HepG2 (cell line): ENCODE results near the gene ANKIB1. TPM values are rescaled to one million over a fixed set of nuclear protein-coding genes. Genes with fewer than 3 reads are reported as not detected.

Experiments used
- ETV6 ChIP-seq: sonication (generic); formaldehyde crosslinking; conservative IDR thresholded peaks from 2 replicates; pipeline ENCODE4 v1.4.0; 2020; ENCODE audit warnings: missing genetic modification reagents
- FOXO1 ChIP-seq: sonication (generic); formaldehyde crosslinking; IDR thresholded peaks from 2 replicates; pipeline ENCODE4 v1.4.0; 2020; ENCODE audit warnings: missing genetic modification reagents
- GATAD2A ChIP-seq: IDR thresholded peaks from 2 replicates; pipeline ENCODE4 v1.6.1; 2016
- HNRNPL ChIP-seq: fragments of 200-400 bp; formaldehyde crosslinking; IDR thresholded peaks from 2 replicates; pipeline ENCODE4 v1.6.1; 2017; ENCODE audit warnings: mild to moderate bottlenecking, low read depth, low read length
- KDM2A ChIP-seq: sonication (generic); formaldehyde crosslinking; IDR thresholded peaks from 2 replicates; pipeline ENCODE4 v1.4.0; 2020; ENCODE audit warnings: low read depth, missing genetic modification reagents, borderline replicate concordance
- PCBP2 ChIP-seq: fragments of 200-400 bp; formaldehyde crosslinking; optimal IDR thresholded peaks from 2 replicates; pipeline ENCODE3; 2018; ENCODE audit warnings: low read length, low read depth; ENCODE audit not compliant: poor library complexity, severe bottlenecking
- RAD51 ChIP-seq: fragments of 450-650 bp; IDR thresholded peaks from 2 replicates; pipeline ENCODE4 v1.6.1; 2016; ENCODE audit warnings: borderline replicate concordance
- SP4 ChIP-seq: sonication (generic); formaldehyde crosslinking; IDR thresholded peaks from 2 replicates; pipeline ENCODE4 v1.8.1; 2023; ENCODE audit warnings: mild to moderate bottlenecking, missing genetic modification reagents
- ZFP37 ChIP-seq: sonication (generic); formaldehyde crosslinking; IDR thresholded peaks from 2 replicates; pipeline ENCODE4 v1.4.0; 2020; ENCODE audit warnings: missing genetic modification reagents, borderline replicate concordance
- ZFP41 ChIP-seq: sonication (generic); formaldehyde crosslinking; IDR thresholded peaks from 2 replicates; pipeline ENCODE4 v1.4.0; 2020; ENCODE audit warnings: mild to moderate bottlenecking, missing genetic modification reagents, borderline replicate concordance
- ZKSCAN5 ChIP-seq: sonication (generic); formaldehyde crosslinking; IDR thresholded peaks from 2 replicates; pipeline ENCODE4 v1.5.1; 2020; ENCODE audit warnings: mild to moderate bottlenecking, missing genetic modification reagents
- ZNF552 ChIP-seq: sonication (generic); formaldehyde crosslinking; IDR thresholded peaks from 2 replicates; pipeline ENCODE4 v1.9.0; 2022; ENCODE audit warnings: missing genetic modification reagents, mild to moderate bottlenecking, borderline replicate concordance
- ZNF556 ChIP-seq: sonication (generic); formaldehyde crosslinking; IDR thresholded peaks from 2 replicates; pipeline ENCODE4 v1.4.0; 2020; ENCODE audit warnings: mild to moderate bottlenecking, missing genetic modification reagents, borderline replicate concordance
- ZNF562 ChIP-seq: sonication (generic); formaldehyde crosslinking; IDR thresholded peaks from 2 replicates; pipeline ENCODE4 v1.8.0; 2022; ENCODE audit warnings: missing genetic modification reagents, borderline replicate concordance
- ZNF781 ChIP-seq: sonication (generic); formaldehyde crosslinking; IDR thresholded peaks from 2 replicates; pipeline ENCODE4 v1.5.1; 2020; ENCODE audit warnings: borderline replicate concordance, mild to moderate bottlenecking, missing genetic modification reagents; ENCODE audit errors: not compliant biosample characterization
- ZSCAN25 ChIP-seq: sonication (generic); formaldehyde crosslinking; IDR thresholded peaks from 2 replicates; pipeline ENCODE4 v1.8.0; 2022; ENCODE audit warnings: mild to moderate bottlenecking, missing genetic modification reagents
- polyA plus RNA-seq, 8 experiments: library from polyadenylated mRNA; depleted of rRNA in 3 of 8; stranded (reverse) in 7 of 8; unstranded in 1 of 8; fragments of >200 nt; fragmentation: Illumina TruSeq in 4 of 8; extraction: Trizol in 4 of 8; gene quantifications; 2 replicates each; pipeline versions ENCODE4 v1.2.1 to v1.2.3, GENCODE V29; 2011 to 2016; ENCODE audit warnings: low read depth in 4 of 8, missing spikeins in 1 of 8, mixed read lengths in 1 of 8; ENCODE audit not compliant: insufficient read depth in 1 of 8
- total RNA-seq, 5 experiments: library from RNA; depleted of rRNA; stranded (reverse); fragments of >200 nt; fragmentation: Illumina TruSeq; extraction: Trizol; gene quantifications; 2 replicates each; pipeline ENCODE4 v1.2.3, GENCODE V29; 2016; ENCODE audit warnings: low read depth in 1 of 5
- TF ChIP-seq, protein P1 (sequence below): sonication (generic); formaldehyde crosslinking; IDR thresholded peaks from 2 replicates; pipeline ENCODE4 v1.5.1; 2020; ENCODE audit warnings: mild to moderate bottlenecking, missing genetic modification reagents, moderate library complexity
- TF ChIP-seq, protein P2 (sequence below): sonication (generic); formaldehyde crosslinking; IDR thresholded peaks from 2 replicates; pipeline ENCODE4 v1.4.0; 2020; ENCODE audit warnings: missing genetic modification reagents
- TF ChIP-seq, protein P3 (sequence below): sonication (generic); formaldehyde crosslinking; IDR thresholded peaks from 2 replicates; pipeline ENCODE4 v1.4.0; 2020; ENCODE audit warnings: low read depth, mild to moderate bottlenecking, missing genetic modification reagents
- TF ChIP-seq, protein P4 (sequence below): sonication (generic); formaldehyde crosslinking; IDR thresholded peaks from 2 replicates; pipeline ENCODE4 v1.4.0; 2020; ENCODE audit warnings: missing genetic modification reagents

ANKIB1 gene
- total and polyA plus RNA-seq, 2 of the 13 experiments (the other 11 are each of a cell fraction or from before 2014, with no cell fraction given) = 28.7 to 29.6 TPM

DNA sequence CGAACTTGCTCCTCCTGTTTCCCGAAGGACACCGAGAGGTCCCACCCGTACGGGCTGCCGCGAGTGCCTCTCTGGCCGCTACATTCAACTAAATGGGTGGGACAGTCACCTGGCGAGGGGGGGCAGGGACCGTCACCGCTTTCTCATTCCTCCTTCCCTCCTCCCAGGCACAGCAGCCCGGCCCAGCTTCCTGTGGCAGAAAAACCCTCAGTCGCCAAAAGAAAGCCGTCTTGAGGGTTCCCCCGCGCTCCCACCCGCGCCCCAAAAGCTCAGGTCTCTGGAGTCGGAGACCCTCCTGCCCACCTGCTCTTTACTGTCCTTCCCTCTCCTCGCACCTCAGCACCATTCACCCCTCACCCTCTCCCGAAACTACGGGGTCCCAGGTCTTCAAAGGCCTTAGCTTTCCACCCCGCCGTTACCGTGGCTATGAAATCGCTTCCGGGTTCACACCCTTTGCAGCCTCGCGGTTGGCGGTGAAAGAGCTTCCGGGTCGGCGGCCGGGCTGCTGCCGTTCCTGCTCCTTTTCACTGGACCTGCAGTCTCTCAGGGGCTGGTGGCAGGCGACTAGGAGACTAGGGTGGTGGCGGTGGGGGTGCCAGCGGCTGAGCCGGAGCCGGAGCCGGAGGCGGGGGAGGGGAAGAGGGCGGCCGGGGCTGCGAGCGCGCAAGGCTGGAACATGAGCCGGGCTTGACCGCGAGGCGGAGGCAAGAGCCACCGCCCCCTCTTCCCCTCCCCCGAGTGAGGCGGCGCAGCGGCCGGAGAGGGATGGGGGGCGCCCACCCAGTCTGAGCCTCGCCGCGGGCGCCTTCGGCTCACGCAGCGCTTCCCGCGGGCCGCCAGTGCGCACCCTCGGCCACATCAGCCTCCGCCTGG is at the start of gene ANKIB1, which contains the start of gene KRIT1 (continued):
- TF ChIP-seq HNRNPL (no peak), ZFP37 (CRISPR knock-in tag) (no peak), ZNF562 (CRISPR knock-in tag) (no peak), GATAD2A (CRISPR knock-in tag) (peak; percentile 46; the same call in 1 of the 2 replicates), ZNF781 (CRISPR knock-in tag) (peak; percentile 36), ZFP41 (CRISPR knock-in tag) (no peak), KDM2A (CRISPR knock-in tag) (peak; percentile 86), ETV6 (no peak; the same call in 1 of the 2 replicates), ZNF556 (no peak; the same call in 1 of the 2 replicates), SP4 (CRISPR knock-in tag) (no peak; the same call in 1 of the 2 replicates), ZSCAN25 (CRISPR knock-in tag) (no peak), FOXO1 (CRISPR knock-in tag) (no peak), RAD51 (no peak), ZKSCAN5 (CRISPR knock-in tag) (no peak), PCBP2 (no peak), ZNF552 (CRISPR knock-in tag) (peak; percentile 64; the same call in 1 of the 2 replicates)
- TF ChIP-seq, protein P1, sequence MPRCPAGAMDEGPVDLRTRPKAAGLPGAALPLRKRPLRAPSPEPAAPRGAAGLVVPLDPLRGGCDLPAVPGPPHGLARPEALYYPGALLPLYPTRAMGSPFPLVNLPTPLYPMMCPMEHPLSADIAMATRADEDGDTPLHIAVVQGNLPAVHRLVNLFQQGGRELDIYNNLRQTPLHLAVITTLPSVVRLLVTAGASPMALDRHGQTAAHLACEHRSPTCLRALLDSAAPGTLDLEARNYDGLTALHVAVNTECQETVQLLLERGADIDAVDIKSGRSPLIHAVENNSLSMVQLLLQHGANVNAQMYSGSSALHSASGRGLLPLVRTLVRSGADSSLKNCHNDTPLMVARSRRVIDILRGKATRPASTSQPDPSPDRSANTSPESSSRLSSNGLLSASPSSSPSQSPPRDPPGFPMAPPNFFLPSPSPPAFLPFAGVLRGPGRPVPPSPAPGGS = no peak
- TF ChIP-seq, protein P2, sequence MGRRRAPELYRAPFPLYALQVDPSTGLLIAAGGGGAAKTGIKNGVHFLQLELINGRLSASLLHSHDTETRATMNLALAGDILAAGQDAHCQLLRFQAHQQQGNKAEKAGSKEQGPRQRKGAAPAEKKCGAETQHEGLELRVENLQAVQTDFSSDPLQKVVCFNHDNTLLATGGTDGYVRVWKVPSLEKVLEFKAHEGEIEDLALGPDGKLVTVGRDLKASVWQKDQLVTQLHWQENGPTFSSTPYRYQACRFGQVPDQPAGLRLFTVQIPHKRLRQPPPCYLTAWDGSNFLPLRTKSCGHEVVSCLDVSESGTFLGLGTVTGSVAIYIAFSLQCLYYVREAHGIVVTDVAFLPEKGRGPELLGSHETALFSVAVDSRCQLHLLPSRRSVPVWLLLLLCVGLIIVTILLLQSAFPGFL = no peak
- TF ChIP-seq, protein P3, sequence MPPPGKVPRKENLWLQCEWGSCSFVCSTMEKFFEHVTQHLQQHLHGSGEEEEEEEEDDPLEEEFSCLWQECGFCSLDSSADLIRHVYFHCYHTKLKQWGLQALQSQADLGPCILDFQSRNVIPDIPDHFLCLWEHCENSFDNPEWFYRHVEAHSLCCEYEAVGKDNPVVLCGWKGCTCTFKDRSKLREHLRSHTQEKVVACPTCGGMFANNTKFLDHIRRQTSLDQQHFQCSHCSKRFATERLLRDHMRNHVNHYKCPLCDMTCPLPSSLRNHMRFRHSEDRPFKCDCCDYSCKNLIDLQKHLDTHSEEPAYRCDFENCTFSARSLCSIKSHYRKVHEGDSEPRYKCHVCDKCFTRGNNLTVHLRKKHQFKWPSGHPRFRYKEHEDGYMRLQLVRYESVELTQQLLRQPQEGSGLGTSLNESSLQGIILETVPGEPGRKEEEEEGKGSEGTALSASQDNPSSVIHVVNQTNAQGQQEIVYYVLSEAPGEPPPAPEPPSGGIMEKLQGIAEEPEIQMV (CRISPR knock-in tag) = 0 out of 2 replicates have a peak, but pooled peaks have one; percentile 59
- TF ChIP-seq, protein P4, sequence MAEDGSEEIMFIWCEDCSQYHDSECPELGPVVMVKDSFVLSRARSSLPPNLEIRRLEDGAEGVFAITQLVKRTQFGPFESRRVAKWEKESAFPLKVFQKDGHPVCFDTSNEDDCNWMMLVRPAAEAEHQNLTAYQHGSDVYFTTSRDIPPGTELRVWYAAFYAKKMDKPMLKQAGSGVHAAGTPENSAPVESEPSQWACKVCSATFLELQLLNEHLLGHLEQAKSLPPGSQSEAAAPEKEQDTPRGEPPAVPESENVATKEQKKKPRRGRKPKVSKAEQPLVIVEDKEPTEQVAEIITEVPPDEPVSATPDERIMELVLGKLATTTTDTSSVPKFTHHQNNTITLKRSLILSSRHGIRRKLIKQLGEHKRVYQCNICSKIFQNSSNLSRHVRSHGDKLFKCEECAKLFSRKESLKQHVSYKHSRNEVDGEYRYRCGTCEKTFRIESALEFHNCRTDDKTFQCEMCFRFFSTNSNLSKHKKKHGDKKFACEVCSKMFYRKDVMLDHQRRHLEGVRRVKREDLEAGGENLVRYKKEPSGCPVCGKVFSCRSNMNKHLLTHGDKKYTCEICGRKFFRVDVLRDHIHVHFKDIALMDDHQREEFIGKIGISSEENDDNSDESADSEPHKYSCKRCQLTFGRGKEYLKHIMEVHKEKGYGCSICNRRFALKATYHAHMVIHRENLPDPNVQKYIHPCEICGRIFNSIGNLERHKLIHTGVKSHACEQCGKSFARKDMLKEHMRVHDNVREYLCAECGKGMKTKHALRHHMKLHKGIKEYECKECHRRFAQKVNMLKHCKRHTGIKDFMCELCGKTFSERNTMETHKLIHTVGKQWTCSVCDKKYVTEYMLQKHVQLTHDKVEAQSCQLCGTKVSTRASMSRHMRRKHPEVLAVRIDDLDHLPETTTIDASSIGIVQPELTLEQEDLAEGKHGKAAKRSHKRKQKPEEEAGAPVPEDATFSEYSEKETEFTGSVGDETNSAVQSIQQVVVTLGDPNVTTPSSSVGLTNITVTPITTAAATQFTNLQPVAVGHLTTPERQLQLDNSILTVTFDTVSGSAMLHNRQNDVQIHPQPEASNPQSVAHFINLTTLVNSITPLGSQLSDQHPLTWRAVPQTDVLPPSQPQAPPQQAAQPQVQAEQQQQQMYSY (CRISPR knock-in tag) = no peak; the same call in 1 of the 2 replicates
